GM18507 (cell line): ENCODE data around the gene PLB1.

Experiments used
- DNase-seq: peaks from one replicate; pipeline ENCODE4 v3.0.0; 2011; ENCODE audit warnings: low read depth; ENCODE audit not compliant: insufficient read length; ENCODE audit errors: extremely low spot score
- FAIRE-seq: peaks from 2 replicates; lab custom pipeline; 2011; peaks lifted over from hg19 to GRCh38; lab: Jason Lieb, UNC

PLB1 gene

GRCh38 chr2:28525481-28525880, 29.6 kb downstream of the PLB1 start:
- no peak for FAIRE-seq

DNA sequence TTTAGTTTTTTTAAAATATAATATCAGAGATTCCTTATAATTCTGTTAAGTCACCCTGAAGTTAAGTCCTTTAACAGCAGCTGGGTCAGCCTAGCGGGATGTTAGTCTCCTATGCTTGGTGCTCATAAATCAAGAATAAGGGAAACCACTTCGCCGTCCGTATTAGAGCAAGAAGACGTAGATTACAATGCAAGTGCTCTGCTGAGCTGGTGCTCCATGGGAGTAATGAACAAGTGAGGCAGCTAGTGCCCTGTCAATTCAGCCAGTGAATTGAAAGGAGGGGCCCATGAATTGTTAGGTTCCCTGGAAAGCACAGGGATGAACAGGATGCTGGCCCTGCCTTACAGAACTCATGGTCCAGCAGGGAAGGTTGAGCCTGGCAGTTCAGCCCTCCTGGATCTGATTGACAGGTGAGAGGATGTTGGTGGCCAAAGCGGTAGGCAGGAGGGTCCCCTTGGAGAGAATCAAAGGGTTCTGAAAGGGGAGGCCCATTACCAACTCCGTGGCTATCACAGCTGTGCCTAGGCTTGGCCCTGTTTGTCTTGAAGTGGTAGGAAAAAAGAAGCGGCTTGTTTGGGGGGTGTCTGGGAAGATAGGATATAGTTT, 30.8 kb downstream of the PLB1 start:
- DNase-seq, result no peak
- FAIRE-seq, result no peak

More at GRCh38 chr2:28525481-28525880, 29.6 kb downstream of the PLB1 start:
- DNase-seq, result no peak

- DNase-seq (no peak), FAIRE-seq (no peak)
These were observed 31.3 kb downstream of the PLB1 start for GRCh38 chr2:28527196-28527595.

GRCh38 chr2:28528206-28528605, 32.3 kb downstream of the PLB1 start:
- no peak for DNase-seq
- FAIRE-seq, result no peak

- no peak for DNase-seq
- FAIRE-seq, result no peak
These were observed 34.9 kb downstream of the PLB1 start for GRCh38 chr2:28530782-28531181.

GRCh38 chr2:28532399-28532798, 36.5 kb downstream of the PLB1 start:
- FAIRE-seq, result no peak

GRCh38 chr2:28533044-28533680, 37.3 kb downstream of the PLB1 start:
- DNase-seq (no peak), FAIRE-seq (no peak)

More at GRCh38 chr2:28532399-28532798, 36.5 kb downstream of the PLB1 start:
- no peak for DNase-seq

- DNase-seq (no peak), FAIRE-seq (no peak)
These were observed 39.0 kb downstream of the PLB1 start for GRCh38 chr2:28534817-28535216.

GRCh38 chr2:28538134-28538533, 42.3 kb downstream of the PLB1 start:
- DNase-seq, result no peak

GRCh38 chr2:28538652-28539051, 42.8 kb downstream of the PLB1 start:
- FAIRE-seq (no peak), DNase-seq (no peak)

More at GRCh38 chr2:28538134-28538533, 42.3 kb downstream of the PLB1 start:
- no peak for FAIRE-seq

DNA sequence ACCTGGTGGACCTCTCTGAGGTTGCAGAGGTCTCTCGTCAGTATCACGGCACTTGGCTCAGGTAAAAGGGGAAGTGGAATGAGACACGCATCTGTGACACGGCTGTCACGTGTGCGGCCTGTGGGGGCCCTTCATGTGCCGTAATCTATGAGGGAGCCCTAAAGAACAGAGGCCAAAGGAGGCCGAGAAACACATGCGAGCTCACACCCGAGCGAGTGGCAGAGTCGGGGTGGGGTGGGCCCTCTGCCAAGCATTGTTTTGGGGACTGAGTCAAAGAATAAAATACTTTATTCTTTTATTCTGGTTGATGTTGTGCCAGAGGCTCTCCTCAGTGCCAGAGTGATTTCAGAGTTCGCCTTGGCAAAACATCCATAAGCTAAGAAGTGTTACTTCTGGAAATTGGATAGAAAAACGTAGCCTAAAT, 43.3 kb downstream of the PLB1 start:
- FAIRE-seq (no peak), DNase-seq (no peak)

DNA sequence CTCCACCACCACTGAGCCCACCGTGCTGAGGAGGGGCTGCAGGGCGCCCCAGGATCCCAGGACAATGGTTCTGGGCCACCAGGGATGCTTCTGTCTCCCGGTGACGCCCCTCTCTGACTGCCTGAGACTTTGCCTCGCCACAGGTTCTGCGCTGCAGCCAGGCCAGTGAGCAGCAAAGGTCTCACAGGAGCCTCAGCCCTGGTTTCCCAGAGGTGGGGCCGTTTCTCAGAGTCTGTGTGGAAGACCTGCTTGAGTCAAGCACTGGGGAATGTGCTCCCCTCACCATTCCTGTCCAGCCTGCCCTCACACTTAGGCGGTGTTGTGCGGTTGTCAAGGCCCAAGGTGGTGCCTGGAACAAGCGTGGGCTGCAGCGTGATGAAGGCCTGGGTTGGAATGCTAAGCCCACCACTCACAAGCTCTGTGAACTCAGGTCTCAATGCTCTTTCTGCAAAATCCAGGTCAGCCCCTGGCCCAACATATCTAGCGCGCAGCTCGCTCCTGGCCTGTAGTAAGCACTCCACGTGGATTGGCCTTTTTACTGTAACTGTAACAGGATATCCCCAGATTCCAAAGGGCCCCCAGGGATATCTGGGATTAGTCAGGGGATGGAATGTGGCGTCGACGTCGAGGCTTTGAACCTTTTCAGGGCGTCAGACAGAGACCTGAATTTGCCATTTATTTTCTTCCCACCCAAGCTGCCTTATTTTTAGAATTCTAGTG, 47.6 kb downstream of the PLB1 start:
- DNase-seq (no peak), FAIRE-seq (no peak)

DNA sequence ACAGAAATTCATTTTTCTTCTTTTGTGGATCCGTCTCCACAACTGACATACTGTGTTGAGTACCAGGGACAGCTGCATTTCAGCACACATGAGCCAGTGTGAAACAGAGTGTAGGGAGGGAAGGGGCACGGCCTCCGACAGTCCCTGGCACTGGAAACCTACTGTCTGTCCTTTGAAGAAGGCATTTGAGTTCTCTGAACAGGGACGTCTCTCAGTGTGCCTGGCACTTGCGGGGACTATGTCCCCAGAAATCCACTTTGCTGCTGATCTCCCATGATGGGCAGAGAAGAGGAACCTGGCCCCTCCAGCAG, 48.1 kb downstream of the PLB1 start:
- FAIRE-seq (no peak), DNase-seq (no peak)

GRCh38 chr2:28544405-28544921, 48.6 kb downstream of the PLB1 start:
- no peak for FAIRE-seq

DNA sequence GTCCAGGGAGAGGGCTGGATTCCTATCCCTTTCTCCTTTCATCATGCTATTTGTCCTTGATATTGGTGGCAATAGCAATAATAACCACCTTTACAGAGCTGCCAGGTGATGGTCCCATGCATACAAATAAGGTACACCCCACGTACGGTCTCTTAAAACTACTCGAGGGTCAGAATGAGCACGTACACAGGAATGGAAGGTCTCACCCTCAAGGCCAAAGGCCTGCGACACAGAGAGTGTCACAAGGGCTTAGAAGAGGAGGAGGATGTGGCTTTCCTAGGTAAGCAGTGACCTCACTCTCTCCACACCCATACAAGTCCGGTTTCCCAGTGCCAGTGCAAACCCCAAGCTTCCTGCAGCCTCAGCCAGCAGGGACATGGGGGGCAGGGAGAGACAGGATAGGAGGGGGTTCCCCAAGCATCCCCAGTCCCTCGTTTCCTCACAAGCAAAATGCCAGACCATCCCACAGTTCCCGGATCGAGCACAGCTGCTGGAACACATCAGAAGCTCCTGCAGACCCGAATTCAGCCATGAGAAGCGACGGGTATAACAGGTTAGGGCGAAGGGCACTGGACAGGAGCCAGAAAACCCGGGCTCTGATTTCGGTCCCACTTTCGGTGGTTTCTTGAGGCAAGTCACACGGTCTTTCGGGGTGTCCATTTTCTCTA, 49.2 kb downstream of the PLB1 start:
- DNase-seq (no peak), FAIRE-seq (no peak)

More at GRCh38 chr2:28544405-28544921, 48.6 kb downstream of the PLB1 start:
- no peak for DNase-seq

GRCh38 chr2:28545590-28546200, 49.8 kb downstream of the PLB1 start:
- DNase-seq (no peak), FAIRE-seq (no peak)

- FAIRE-seq (no peak), DNase-seq (no peak)
These were observed 50.4 kb downstream of the PLB1 start for GRCh38 chr2:28546242-28546641.

- FAIRE-seq, result no peak
- no peak for DNase-seq
These were observed 51.5 kb downstream of the PLB1 start for GRCh38 chr2:28547223-28547860.

GRCh38 chr2:28547906-28548600, 52.2 kb downstream of the PLB1 start:
- no peak for FAIRE-seq
- no peak for DNase-seq
